ENCODE results near the gene NUDT19.

NUDT19 gene

GRCh38 chr19:32674931-32675719 is 16.5 kb upstream of the NUDT19 start, which contains the start of gene ANKRD27 (continued):
- TF ChIP-seq ZSCAN30 (tag by site-specific recombination; IDR thresholded peaks at IDR 0.05) (no peak; the same call in 1 of the 2 replicates), HIC1 (tag by site-specific recombination; IDR thresholded peaks at IDR 0.05) (peak; percentile 95), KLF17 (tag by site-specific recombination; IDR thresholded peaks at IDR 0.05) (peak; percentile 33), KLF8 (tag by site-specific recombination; IDR thresholded peaks at IDR 0.05) (peak; percentile 95), ZNF280C (tag by site-specific recombination; IDR thresholded peaks at IDR 0.05) (no peak), SETDB1 (IDR thresholded peaks at IDR 0.05; ENCODE audit: insufficient read length, low read length) (no peak), ZNF398 (tag by site-specific recombination; IDR thresholded peaks at IDR 0.05) (no peak), MZF1 (tag by site-specific recombination; IDR thresholded peaks at IDR 0.05; ENCODE audit: borderline replicate concordance) (no peak), ATF2 (tag by site-specific recombination; IDR thresholded peaks at IDR 0.05; ENCODE audit: low read depth) (no peak), ZNF747 (tag by site-specific recombination; IDR thresholded peaks at IDR 0.05) (no peak), BCL11B (tag by site-specific recombination; IDR thresholded peaks at IDR 0.05; ENCODE audit: low read depth) (no peak), ZNF626 (tag by site-specific recombination; IDR thresholded peaks at IDR 0.05) (no peak; the same call in 1 of the 2 replicates), ZNF670 (tag by site-specific recombination; IDR thresholded peaks at IDR 0.05; ENCODE audit: low read depth) (no peak), ZNF585B (tag by site-specific recombination; IDR thresholded peaks at IDR 0.05) (no peak), RBAK (tag by site-specific recombination; IDR thresholded peaks at IDR 0.05) (no peak; the same call in 1 of the 2 replicates), ZNF121 (tag by site-specific recombination; IDR thresholded peaks at IDR 0.05) (no peak), ZNF112 (tag by site-specific recombination; IDR thresholded peaks at IDR 0.05) (no peak), ZNF138 (tag by site-specific recombination; IDR thresholded peaks at IDR 0.05; ENCODE audit: borderline replicate concordance) (no peak), ZNF561 (tag by site-specific recombination; IDR thresholded peaks at IDR 0.05; ENCODE audit: borderline replicate concordance) (no peak), ZBTB11 (tag by site-specific recombination; conservative IDR thresholded peaks at IDR 0.05; ENCODE audit: low read depth) (peak; percentile 27; the same call in 1 of the 2 replicates), KLF9 (tag by site-specific recombination; IDR thresholded peaks at IDR 0.05; ENCODE audit: low read depth) (peak; percentile 75), ZBTB1 (tag by site-specific recombination; IDR thresholded peaks at IDR 0.05) (0 out of 2 replicates have a peak, but pooled peaks have one; percentile 7), ZNF623 (tag by site-specific recombination; IDR thresholded peaks at IDR 0.05) (no peak), ZNF423 (tag by site-specific recombination; IDR thresholded peaks at IDR 0.05) (peak; percentile 55; the same call in 1 of the 2 replicates), INSM2 (tag by site-specific recombination; IDR thresholded peaks at IDR 0.05) (peak; percentile 91)

All from HEK293 (cell line).